SKM-1 treated with dmso at 0.1 percent for 144 hours (cell line): Measurements from ENCODE around the gene OR8B3.
"Not testable (repeated sequence)": the region's sequence is repeated elsewhere in the genome, so short reads cannot be mapped to it uniquely, and the experiment has no call there.

ENCODE experiments used
- DNase-seq: peaks from one replicate; lab custom pipeline; 2025; ENCODE audit not compliant: unreplicated experiment; lab: John Stamatoyannopoulos, UW

OR8B3 gene

DNA sequence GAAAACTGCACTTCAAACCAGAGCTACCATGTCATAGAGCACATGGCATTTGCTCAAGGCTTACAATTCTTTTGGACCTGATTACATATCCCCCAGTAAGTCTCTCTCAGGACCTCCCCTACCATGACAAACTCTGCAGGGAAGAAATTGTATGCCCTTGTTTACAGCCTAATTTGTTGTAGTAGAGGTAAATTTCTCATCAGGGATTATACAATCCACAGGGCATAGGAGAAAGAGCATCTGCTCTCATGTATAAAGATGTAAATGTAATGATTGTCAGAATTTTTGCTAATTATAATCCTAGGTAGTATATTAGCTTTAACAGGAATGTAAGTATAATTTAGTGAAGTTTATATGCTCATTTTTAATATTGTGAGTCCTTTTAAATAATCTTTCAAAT is at the start of gene OR8B3:
Gene OR8B3 (minus strand): TSS at position 101 of the 400 bp plus-strand sequence. CDS start 1,673 bp downstream, outside the sequence.
- no peak for DNase-seq

GRCh38 chr11:124446916-124447315 is 48.1 kb upstream of the OR8B3 start:
- no peak for DNase-seq

GRCh38 chr11:124445646-124446150 is 46.9 kb upstream of the OR8B3 start, which contains the start of gene OR8B8:
OR8B8 (minus strand) TSS chr11:124445696; CDS start chr11:124441085, 4,611 bp downstream.
- DNase-seq, result no peak

GRCh38 chr11:124442847-124443246 is 44.0 kb upstream of the OR8B3 start:
- no peak for DNase-seq

- DNase-seq, result no peak
Measured at GRCh38 chr11:124442442-124442841, 43.6 kb upstream of the OR8B3 start.

- DNase-seq, result no peak
Measured at GRCh38 chr11:124441519-124441918, 42.7 kb upstream of the OR8B3 start.

- no peak for DNase-seq
Measured at GRCh38 chr11:124441081-124441480, 42.3 kb upstream of the OR8B3 start.

- DNase-seq, result no peak
Measured at GRCh38 chr11:124440608-124441007, 41.8 kb upstream of the OR8B3 start.

- no peak for DNase-seq
Measured at GRCh38 chr11:124434699-124435098, 35.9 kb upstream of the OR8B3 start.

DNA sequence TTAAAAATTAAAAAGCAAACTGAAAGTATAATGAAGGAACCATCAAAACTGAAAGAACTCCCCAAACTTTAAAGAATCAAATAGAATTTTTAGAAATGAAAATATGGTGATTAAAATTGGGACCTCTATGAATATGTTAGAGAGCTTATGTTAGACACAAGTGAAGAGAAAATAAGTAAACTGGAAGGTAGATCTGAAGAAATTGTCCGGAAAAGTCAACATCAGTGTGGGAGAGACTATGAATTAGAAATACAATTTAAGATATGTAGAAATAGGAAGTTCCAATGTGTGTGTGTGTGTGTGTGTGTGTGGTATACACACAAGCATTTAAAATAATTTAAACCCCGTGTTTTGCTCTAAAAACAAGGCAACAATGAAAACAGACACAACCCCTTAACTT is 30.8 kb upstream of the OR8B3 start:
- DNase-seq, result no peak

- DNase-seq, result no peak
Measured at GRCh38 chr11:124424384-124424921, 25.6 kb upstream of the OR8B3 start, which contains the start of gene OR8B4. OR8B4 (minus strand) TSS chr11:124424871; CDS start chr11:124424871, 0 bp downstream.

DNA sequence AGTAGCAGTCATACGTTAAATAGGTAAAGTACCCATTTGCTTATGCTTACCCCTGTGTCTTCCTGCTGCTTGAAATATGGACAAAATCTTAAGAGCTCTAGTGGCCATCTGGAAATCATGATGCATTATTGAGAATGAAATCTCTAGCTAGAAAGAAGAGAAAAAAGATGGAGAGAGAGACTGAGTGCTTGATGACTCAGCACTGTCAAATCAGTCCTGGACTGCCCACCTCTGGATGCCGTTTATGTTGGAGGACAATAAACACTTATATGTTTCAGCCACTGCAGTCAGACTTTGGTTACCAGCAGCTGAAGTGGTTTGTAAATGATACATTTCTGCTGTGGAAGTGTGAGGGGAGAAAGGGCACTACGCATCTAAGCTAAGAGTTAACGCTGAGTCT is 22.2 kb upstream of the OR8B3 start:
- DNase-seq, result no peak

GRCh38 chr11:124415356-124415923 is 16.6 kb upstream of the OR8B3 start:
- peak; percentile 20 for DNase-seq

DNA sequence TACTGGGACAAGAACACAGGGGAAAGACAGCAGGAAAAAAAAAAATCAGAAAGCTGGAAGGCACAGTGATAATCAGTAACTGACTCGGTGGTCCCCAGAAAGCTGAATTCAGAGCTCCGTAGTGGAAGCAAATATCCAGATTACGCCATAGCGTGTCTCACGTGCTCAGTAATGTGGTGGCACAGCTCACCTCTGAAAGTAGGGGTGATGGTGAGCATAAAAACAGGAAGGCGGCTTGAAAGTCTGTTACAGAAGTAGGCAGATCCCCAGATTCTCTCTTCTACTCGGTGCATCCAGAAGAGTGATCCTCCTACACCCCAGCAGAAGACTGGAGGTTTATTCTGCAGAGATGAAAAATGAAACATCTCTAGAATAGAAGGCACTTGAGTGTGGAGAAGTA is 11.1 kb upstream of the OR8B3 start:
- no peak for DNase-seq

- DNase-seq, result no peak
Measured at GRCh38 chr11:124405581-124405980, 6.8 kb upstream of the OR8B3 start.

DNA sequence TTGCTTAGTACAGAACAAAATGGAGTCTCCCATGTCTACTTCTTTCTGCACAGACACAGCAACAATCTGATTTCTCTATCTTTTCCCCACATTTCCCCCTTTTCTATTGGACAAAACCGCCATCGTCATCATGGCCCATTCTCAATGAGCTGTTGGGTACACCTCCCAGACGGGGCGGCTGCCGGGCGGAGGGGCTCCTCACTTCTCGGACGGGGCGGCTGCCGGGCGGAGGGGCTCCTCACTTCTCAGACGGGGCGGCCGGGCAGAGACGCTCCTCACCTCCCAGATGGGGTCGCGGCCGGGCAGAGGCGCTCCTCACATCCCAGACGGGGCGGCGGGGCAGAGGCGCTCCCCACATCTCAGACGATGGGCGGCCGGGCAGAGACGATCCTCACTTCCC is 4.4 kb upstream of the OR8B3 start:
- not testable (repeated sequence) for DNase-seq

DNA sequence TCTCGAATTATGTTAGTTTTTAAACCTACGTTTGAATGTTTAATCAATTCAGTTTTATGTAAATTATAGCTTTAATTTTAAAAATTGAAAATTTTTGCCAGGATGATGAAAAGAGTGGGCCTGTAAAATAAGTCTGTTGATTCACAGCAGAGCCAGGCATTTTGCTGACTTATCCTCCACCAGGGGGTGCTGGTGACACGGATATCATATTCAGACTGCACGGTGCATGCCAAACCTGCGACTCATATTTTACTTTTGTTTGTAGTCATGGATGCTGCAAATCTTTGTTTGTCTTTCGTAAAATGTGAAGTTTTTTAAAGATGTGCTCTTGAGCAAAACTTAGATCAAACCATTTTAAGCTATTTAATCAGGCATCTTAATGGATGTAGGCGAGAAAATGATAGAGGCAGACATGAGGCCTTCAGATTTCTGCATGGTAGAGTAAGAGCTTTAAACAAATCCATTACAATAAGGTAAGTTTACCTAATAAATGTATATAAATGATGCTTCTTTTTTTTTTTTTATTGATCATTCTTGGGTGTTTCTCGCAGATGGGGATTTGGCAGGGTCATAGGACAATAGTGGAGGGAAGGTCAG is 3.6 kb upstream of the OR8B3 start:
- peak; percentile 35 for DNase-seq

- DNase-seq, result not testable (repeated sequence)
Measured at GRCh38 chr11:124396847-124397246, 2.0 kb downstream of the OR8B3 start.

GRCh38 chr11:124394408-124394807 is 4.4 kb downstream of the OR8B3 start:
- no peak for DNase-seq

DNA sequence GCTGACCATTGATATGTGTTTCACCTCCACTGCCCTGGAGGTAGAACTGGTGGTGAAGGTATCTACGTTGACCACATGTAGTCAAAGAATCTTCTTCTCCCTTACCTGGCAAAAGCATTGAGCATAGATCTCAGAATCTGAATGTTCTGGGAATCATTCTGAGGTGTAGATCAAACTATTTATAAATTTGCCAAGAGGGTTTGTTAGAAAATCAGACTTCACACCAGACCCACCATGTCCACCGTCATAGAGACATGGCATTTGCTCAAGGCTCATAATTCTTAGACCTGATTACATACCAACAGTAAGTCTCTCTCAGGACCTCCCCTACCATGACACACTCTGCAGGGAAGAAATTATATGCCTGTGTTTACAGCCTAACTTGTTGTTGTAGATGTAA is 14.4 kb downstream of the OR8B3 start, which contains the start of gene OR8B2:
Gene OR8B2 (minus strand): TSS at position 101 of the 400 bp plus-strand sequence. CDS start 1,156 bp downstream, outside the sequence.
- DNase-seq, result no peak

GRCh38 chr11:124382857-124383256 is 16.0 kb downstream of the OR8B3 start:
- DNase-seq, result not testable (repeated sequence)

DNA sequence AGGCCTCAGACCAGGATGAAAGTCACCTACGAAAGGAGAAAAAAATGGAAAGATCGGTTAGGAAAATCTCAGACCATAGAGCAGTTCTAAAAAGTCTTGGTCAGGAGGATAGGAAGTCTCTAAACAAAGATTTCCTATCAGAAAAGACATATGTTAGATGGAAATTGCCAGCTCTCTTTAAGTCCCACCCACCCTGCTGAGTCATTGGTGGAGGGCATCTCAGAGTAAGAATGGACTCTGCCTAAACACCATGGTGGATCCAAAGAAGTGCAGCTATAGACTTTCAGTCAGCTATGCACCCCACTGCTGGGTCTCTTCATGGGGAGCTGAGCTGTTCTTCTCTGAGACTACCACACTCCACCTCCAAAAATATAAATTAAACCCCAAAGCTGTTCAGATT is 18.2 kb downstream of the OR8B3 start:
- DNase-seq, result no peak
